K562 (cell line): Measurements from ENCODE around the gene SPIRE1. TPM values are rescaled to one million over a fixed set of nuclear protein-coding genes. Genes with fewer than 3 reads are reported as not detected.

Experiments
- ATAC-seq: fragments of 200-7000 bp; cut with Tn5 transposase; 3 replicates; pipeline ENCODE4 v1.9.1; 2020; ENCODE audit warnings: moderate library complexity
- BruUV-seq: library from RNA; stranded (reverse); fragments of 400-500 nt; replicated peaks from 2 replicates; lab custom pipeline; 2021; lab: Mats Ljungman, UMichigan
- CTCF ChIA-PET: fragments of 300-600 bp; formaldehyde crosslinking; extraction: SDS; loops from one replicate; lab custom pipeline; 2021; ENCODE audit warnings: low intra/inter-chr PET ratio; lab: Yijun Ruan, JAX
- POLR2A ChIA-PET: fragments of 300-600, 350-650 bp; sonication (Branson Sonifier 250); formaldehyde crosslinking; extraction: SDS; loops from one replicate; lab custom pipeline; 2021; ENCODE audit warnings: antibody characterized with exemption, inconsistent platforms; lab: Yijun Ruan, JAX
- DNase-seq, 4 experiments: peaks; one replicate each; pipeline versions ENCODE4 v3.0.0 to v3.0.0-alpha.2; 2011 to 2018; ENCODE audit warnings: low spot score in 3 of 4, mixed read lengths in 3 of 4; ENCODE audit errors: extremely low read depth in 1 of 4
- FAIRE-seq: peaks from 2 replicates; lab custom pipeline; 2011; peaks lifted over from hg19 to GRCh38; lab: Jason Lieb, UNC
- H2AFZ ChIP-seq: 2 replicates; pipeline ENCODE4 v1.6.0; 2011; ENCODE audit warnings: low read depth, low read length, control low read depth, inconsistent platforms
- H3K27ac ChIP-seq: fragments of 200-600 bp; 3 replicates; pipeline ENCODE4 v1.8.0; 2011; ENCODE audit warnings: low read depth, mild to moderate bottlenecking, control low read depth, inconsistent platforms, low read length, moderate library complexity, mixed read lengths; ENCODE audit errors: extremely low read depth
- H3K27me3 ChIP-seq, 2 experiments: fragments of 300-600 bp in 1 of 2; 2 replicates in 1 of 2; 3 replicates in 1 of 2; pipeline versions ENCODE4 v1.6.0 to v1.8.0; 2011; ENCODE audit warnings: inconsistent platforms in 2 of 2, low read length in 2 of 2, mild to moderate bottlenecking in 1 of 2, mixed read lengths in 1 of 2, moderate library complexity in 1 of 2; ENCODE audit not compliant: control insufficient read depth in 2 of 2, insufficient read depth in 2 of 2
- H3K36me3 ChIP-seq: fragments of 300-600 bp; 3 replicates; pipeline ENCODE4 v1.8.0; 2011; ENCODE audit warnings: mild to moderate bottlenecking, low read length, inconsistent platforms; ENCODE audit not compliant: control insufficient read depth, insufficient read depth
- H3K4me1 ChIP-seq, 2 experiments: fragments of 200-600 bp in 1 of 2; replicated peaks in 1 of 2; 2 replicates in 1 of 2; 3 replicates in 1 of 2; pipeline versions ENCODE4 v1.5.1 to v1.8.0; 2011; ENCODE audit warnings: inconsistent platforms in 2 of 2, low read length in 2 of 2, mild to moderate bottlenecking in 1 of 2, mixed read lengths in 1 of 2, moderate library complexity in 1 of 2; ENCODE audit not compliant: control insufficient read depth in 2 of 2, insufficient read depth in 2 of 2
- H3K4me2 ChIP-seq: 2 replicates; pipeline ENCODE4 v1.6.1; 2011; ENCODE audit warnings: low read length, control low read depth, inconsistent platforms, mixed read lengths; ENCODE audit not compliant: insufficient read depth
- H3K4me3 ChIP-seq: fragments of 200-600 bp; sonication (generic), shearing (Covaris generic); 2 replicates; pipeline ENCODE4 v1.5.1; 2016; ENCODE audit warnings: control low read depth, inconsistent platforms
- H3K79me2 ChIP-seq: fragments of 200-600 bp; 3 replicates; pipeline ENCODE4 v1.8.0; 2011; ENCODE audit warnings: low read length, inconsistent platforms; ENCODE audit not compliant: control insufficient read depth, insufficient read depth
- H3K9ac ChIP-seq, 2 experiments: 2 replicates each; pipeline versions ENCODE4 v1.6.0 to v1.6.1; 2011; ENCODE audit warnings: low read depth in 2 of 2, low read length in 2 of 2, control low read depth in 1 of 2, inconsistent platforms in 1 of 2, mild to moderate bottlenecking in 1 of 2, mixed read lengths in 1 of 2; ENCODE audit not compliant: insufficient read depth in 1 of 2
- H3K9me1 ChIP-seq: one replicate; pipeline ENCODE4 v1.6.0; 2011; ENCODE audit warnings: inconsistent platforms, mild to moderate bottlenecking, low read length, moderate library complexity; ENCODE audit not compliant: control insufficient read depth, insufficient read depth
- H3K9me3 ChIP-seq: replicated peaks from 2 replicates; pipeline ENCODE4 v1.5.1; 2011; ENCODE audit warnings: low read depth, low read length, inconsistent platforms; ENCODE audit not compliant: control insufficient read depth, insufficient read depth
- H4K20me1 ChIP-seq: replicated peaks from 2 replicates; pipeline ENCODE4 v1.6.1; 2011; ENCODE audit warnings: low read length, inconsistent platforms, mixed read lengths; ENCODE audit not compliant: control insufficient read depth, insufficient read depth
- ARNT ChIP-seq, 2 experiments: fragments of 450-650 bp; IDR thresholded peaks; 2 replicates each; pipeline ENCODE4 v1.6.1; 2016; ENCODE audit warnings: mild to moderate bottlenecking in 1 of 2
- CBX3 ChIP-seq, 2 experiments: IDR thresholded peaks; 1 replicate in 1 of 2; 2 replicates in 1 of 2; pipeline ENCODE4 v1.6.1; 2012; ENCODE audit warnings: inconsistent platforms in 2 of 2, low read length in 2 of 2, borderline replicate concordance in 1 of 2, control low read depth in 1 of 2
- CSDE1 ChIP-seq, 2 experiments: fragments of 450-650 bp; IDR thresholded peaks; 2 replicates each; pipeline ENCODE4 v1.6.1; 2016; ENCODE audit warnings: mild to moderate bottlenecking in 1 of 2
- GATA2 ChIP-seq: sonication (generic); formaldehyde crosslinking; IDR thresholded peaks from 2 replicates; pipeline ENCODE4 v1.4.0; 2020; ENCODE audit warnings: mild to moderate bottlenecking, missing genetic modification reagents
- HMGN3 ChIP-seq: IDR thresholded peaks from 2 replicates; pipeline ENCODE4 v1.6.1; 2011; ENCODE audit warnings: borderline replicate concordance, low read depth, mild to moderate bottlenecking, mixed read lengths, low read length; ENCODE audit not compliant: insufficient read length; ENCODE audit errors: extremely low read depth
- LARP7 ChIP-seq: fragments of 450-650 bp; IDR thresholded peaks from 2 replicates; pipeline ENCODE4 v1.6.1; 2016
- MCM7 ChIP-seq, 2 experiments: fragments of 450-650 bp; IDR thresholded peaks; 2 replicates each; pipeline ENCODE4 v1.6.1; 2016 to 2018
- NFRKB ChIP-seq: fragments of 450-650 bp; IDR thresholded peaks from 2 replicates; pipeline ENCODE4 v1.6.1; 2016; ENCODE audit warnings: low read depth
- RAD21 ChIP-seq, 2 experiments: fragments of 250-450 bp in 1 of 2; fragments of 450-650 bp in 1 of 2; sonication (Bioruptor Pico) in 1 of 2; formaldehyde crosslinking in 1 of 2; IDR thresholded peaks in 1 of 2; conservative IDR thresholded peaks in 1 of 2; 2 replicates each; pipeline versions ENCODE4 v1.4.0 to v1.8.0; 2020 to 2022; ENCODE audit warnings: mild to moderate bottlenecking in 2 of 2, moderate library complexity in 1 of 2
- RBM34 ChIP-seq: fragments of 200-400 bp; formaldehyde crosslinking; IDR thresholded peaks from 2 replicates; pipeline ENCODE4 v1.6.1; 2018; ENCODE audit warnings: low read length, borderline replicate concordance; ENCODE audit not compliant: insufficient read depth
- SIN3B ChIP-seq: fragments of 450-650 bp; IDR thresholded peaks from 2 replicates; pipeline ENCODE4 v1.6.1; 2017; ENCODE audit warnings: low read depth, mild to moderate bottlenecking, moderate library complexity
- TAF7 ChIP-seq: fragments of 450-650 bp; IDR thresholded peaks from 2 replicates; pipeline ENCODE4 v1.6.1; 2016; ENCODE audit warnings: missing genetic modification characterization, missing compliant biosample characterization
- ZFP36 ChIP-seq: fragments of 150-350 bp; IDR thresholded peaks from 2 replicates; pipeline ENCODE4 v1.6.1; 2018; ENCODE audit warnings: low read length, low read depth; ENCODE audit not compliant: partially characterized antibody
- WGBS: fragments of 100-300 bp; shearing (Covaris generic); methylation state at CpG from one replicate; pipeline ENCODE4 v1.1.6; 2016; ENCODE audit warnings: low coverage, mixed read lengths; ENCODE audit not compliant: insufficient coverage; ENCODE audit errors: missing lambda C conversion rate; 5-methylcytosine and 5-hydroxymethylcytosine counted together
- in situ Hi-C: fragments of 300-500 bp; cut with MboI; formaldehyde crosslinking; loops from 4 replicates; pipeline ENCODE4 v1.15.0; 2018; ENCODE audit warnings: inconsistent platforms, mixed read lengths
- intact Hi-C: fragments of 100-400 bp; cut with micrococcal nuclease; formaldehyde crosslinking; loops from 2 replicates; pipeline ENCODE4 v1.14.2; 2022
- polyA plus RNA-seq, 8 experiments: library from polyadenylated mRNA; depleted of rRNA in 4 of 8; stranded (reverse) in 5 of 8; unstranded in 3 of 8; fragments of >200 nt; fragmentation: Nextera tagmentation in 2 of 8; fragmentation: Illumina TruSeq in 1 of 8; extraction: Ambion mirVana in 2 of 8; extraction: Trizol in 1 of 8; gene quantifications; 2 replicates each; pipeline versions ENCODE4 v1.2.1 to v1.2.3, GENCODE V29; 2011 to 2014; ENCODE audit warnings: inconsistent platforms in 1 of 8, missing spikeins in 1 of 8
- total RNA-seq, 7 experiments: library from RNA; depleted of rRNA in 6 of 7; stranded (reverse); fragments of >200 nt in 6 of 7; fragmentation: Illumina TruSeq in 2 of 7; extraction: Trizol in 2 of 7; gene quantifications; 2 replicates each; pipeline versions ENCODE4 v1.2.1 to v1.2.3, GENCODE V29; 2011 to 2021; ENCODE audit warnings: low replicate concordance in 1 of 7
- TF ChIP-seq, protein P1 (sequence below): sonication (generic); formaldehyde crosslinking; IDR thresholded peaks from 2 replicates; pipeline ENCODE4 v1.4.0; 2020; ENCODE audit warnings: mild to moderate bottlenecking, missing genetic modification reagents

Gene SPIRE1
- total and polyA plus RNA-seq, 9 of the 15 experiments (the other 6 are each of a cell fraction or from before 2014, with no cell fraction given): 2.9 to 14.0 (median 10.2) TPM

DNA sequence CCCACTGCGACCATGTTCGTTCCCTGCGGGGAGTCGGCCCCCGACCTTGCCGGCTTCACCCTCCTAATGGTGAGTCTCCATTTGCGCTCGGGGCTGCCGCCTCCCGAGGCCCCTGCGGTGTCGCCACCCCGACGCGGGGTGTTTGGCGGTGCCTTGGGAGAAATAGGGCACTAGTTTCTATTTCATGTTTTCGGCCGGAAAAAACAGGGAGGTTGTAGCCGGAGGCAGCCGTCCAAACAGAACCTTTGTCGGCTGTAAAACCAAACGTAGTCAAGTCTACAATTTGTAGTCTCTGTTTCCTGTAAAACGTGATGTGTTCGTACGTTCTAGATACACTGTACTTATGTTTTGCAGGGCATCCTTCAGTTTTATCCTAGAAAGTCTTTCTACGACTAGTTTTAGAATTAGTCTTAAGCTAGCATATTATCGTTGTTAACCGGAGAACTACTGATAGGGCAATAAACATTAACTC, 45.2 kb upstream of the SPIRE1 start:
- no peak for DNase-seq
- no peak for FAIRE-seq
- peaks cover 2% of the 10 kb centered on the region; the same call in 1 of the 2 replicates for H4K20me1 ChIP-seq
- BruUV-seq: no TSS peak
- peak overlapping the region; percentile 98 to 99 for H3K9ac ChIP-seq
- peak overlapping the region; percentile 97 for H3K27ac ChIP-seq
- no peaks in the 10 kb centered on the region for H3K9me3 ChIP-seq
- H3K9me1 ChIP-seq: no peaks in the 10 kb centered on the region
- peak overlapping the region; percentile 87 for H3K4me3 ChIP-seq
- peak; percentile 66; the same call in 2 of the 3 replicates for ATAC-seq
- peak overlapping the region; percentile 97 for H3K4me2 ChIP-seq
- intact Hi-C loops: no loop called here
- H3K36me3 ChIP-seq: peaks cover 63% of the 10 kb centered on the region
- H3K27me3 ChIP-seq: no peaks in the 10 kb centered on the region
- ChIA-PET POLR2A (interaction anchor here (0.6 to 4.0 kb wide), 15 partner anchors 8 to 327 kb away, joined by 3 to 29 read pairs (median 4); partner anchors contain the start of gene CEP192), CTCF (no interaction called here)
- H3K79me2 ChIP-seq: peaks cover 76% of the 10 kb centered on the region
- H2AFZ ChIP-seq: peak overlapping the region; percentile 94
- WGBS: under 1% methylated on average over 28 of the region's 28 CpGs
- in situ Hi-C loops: no loop called here
- H3K4me1 ChIP-seq: peaks cover 14 to 15% of the 10 kb centered on the region in 2 experiments
- TF ChIP-seq ARNT (IDR thresholded peaks at IDR 0.05) (no peak), TAF7 (peak; percentile 12; the same call in 1 of the 2 replicates), CSDE1 (IDR thresholded peaks at IDR 0.05) (0 out of 4 replicates have a peak, but pooled peaks of 1 of the 2 experiments have one; percentile 21), LARP7 (no peak), SIN3B (peak; percentile 16; the same call in 1 of the 2 replicates), MCM7 (IDR thresholded peaks at IDR 0.05) (no peak), CBX3 (IDR thresholded peaks at IDR 0.05; ENCODE audit: borderline replicate concordance in 1 of 2, low read length in 2 of 2) (no peak), HMGN3 (peak; percentile 4), RAD21 (CRISPR knock-in tag; conservative IDR thresholded peaks at IDR 0.05 in 1 of 2, IDR thresholded peaks at IDR 0.05 in 1 of 2) (no peak), GATA2 (no peak), ZFP36 (no peak), RBM34 (peak; percentile 9; the same call in 1 of the 2 replicates), NFRKB (peak; percentile 33; the same call in 1 of the 2 replicates)
- TF ChIP-seq, protein P1, sequence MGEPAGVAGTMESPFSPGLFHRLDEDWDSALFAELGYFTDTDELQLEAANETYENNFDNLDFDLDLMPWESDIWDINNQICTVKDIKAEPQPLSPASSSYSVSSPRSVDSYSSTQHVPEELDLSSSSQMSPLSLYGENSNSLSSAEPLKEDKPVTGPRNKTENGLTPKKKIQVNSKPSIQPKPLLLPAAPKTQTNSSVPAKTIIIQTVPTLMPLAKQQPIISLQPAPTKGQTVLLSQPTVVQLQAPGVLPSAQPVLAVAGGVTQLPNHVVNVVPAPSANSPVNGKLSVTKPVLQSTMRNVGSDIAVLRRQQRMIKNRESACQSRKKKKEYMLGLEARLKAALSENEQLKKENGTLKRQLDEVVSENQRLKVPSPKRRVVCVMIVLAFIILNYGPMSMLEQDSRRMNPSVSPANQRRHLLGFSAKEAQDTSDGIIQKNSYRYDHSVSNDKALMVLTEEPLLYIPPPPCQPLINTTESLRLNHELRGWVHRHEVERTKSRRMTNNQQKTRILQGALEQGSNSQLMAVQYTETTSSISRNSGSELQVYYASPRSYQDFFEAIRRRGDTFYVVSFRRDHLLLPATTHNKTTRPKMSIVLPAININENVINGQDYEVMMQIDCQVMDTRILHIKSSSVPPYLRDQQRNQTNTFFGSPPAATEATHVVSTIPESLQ (CRISPR knock-in tag): no peak
